Activated CD4-positive, alpha-beta T cell treated with anti-CD3 and anti-CD28 coated beads for 36 hours (primary cell): Measurements from ENCODE around the gene GUCY1B1. TPM values are rescaled to one million over a fixed set of nuclear protein-coding genes. Genes with fewer than 3 reads are reported as not detected.

Experiments used
- ATAC-seq: fragments of 200-7000 bp; cut with Tn5 transposase; one replicate; pipeline ENCODE4 v1.10.0; 2021; ENCODE audit warnings: mild to moderate bottlenecking, moderate library complexity
- CTCF ChIA-PET: fragments of 350-600 bp; sonication (Branson Sonifier 250); formaldehyde crosslinking; loops from one replicate; lab custom pipeline; 2021; ENCODE audit warnings: antibody characterized with exemption; lab: Charles Lee
- POLR2A ChIA-PET: fragments of 350-600 bp; sonication (Branson Sonifier 250); formaldehyde crosslinking; loops from one replicate; lab custom pipeline; 2021; ENCODE audit warnings: antibody characterized with exemption, inconsistent platforms; lab: Charles Lee
- DNase-seq: peaks from one replicate; pipeline ENCODE4 v3.0.0-alpha.2; 2020
- H3K27ac Mint-ChIP-seq: one replicate; pipeline ENCODE4 v1.8.0; 2021; ENCODE audit warnings: mixed read lengths
- H3K27me3 Mint-ChIP-seq: one replicate; pipeline ENCODE4 v1.8.0; 2021; ENCODE audit warnings: mixed read lengths
- H3K36me3 Mint-ChIP-seq: one replicate; pipeline ENCODE4 v1.8.0; 2021; ENCODE audit warnings: low read depth, mixed read lengths
- H3K4me1 Mint-ChIP-seq: one replicate; pipeline ENCODE4 v1.8.0; 2021; ENCODE audit warnings: mixed read lengths
- H3K4me3 Mint-ChIP-seq: one replicate; pipeline ENCODE4 v1.8.0; 2021; ENCODE audit warnings: mild to moderate bottlenecking, moderate library complexity, mixed read lengths
- H3K9me3 Mint-ChIP-seq: one replicate; pipeline ENCODE4 v1.8.0; 2021; ENCODE audit warnings: low read depth, mixed read lengths
- intact Hi-C, 2 experiments: fragments of 100-400 bp; cut with DNase I in 1 of 2; cut with micrococcal nuclease in 1 of 2; formaldehyde crosslinking; loops; one replicate each; pipeline versions ENCODE4 v1.14.2 to v1.15.1; 2022 to 2024; cut with DNase I, micrococcal nuclease
- total RNA-seq, 2 experiments: library from RNA; stranded (reverse); gene quantifications; one replicate each; pipeline ENCODE4 v1.2.3, GENCODE V29; 2021

Gene GUCY1B1
- total RNA-seq, 2 experiments from 2014 or later, result 0.37 to 0.63 TPM

DNA sequence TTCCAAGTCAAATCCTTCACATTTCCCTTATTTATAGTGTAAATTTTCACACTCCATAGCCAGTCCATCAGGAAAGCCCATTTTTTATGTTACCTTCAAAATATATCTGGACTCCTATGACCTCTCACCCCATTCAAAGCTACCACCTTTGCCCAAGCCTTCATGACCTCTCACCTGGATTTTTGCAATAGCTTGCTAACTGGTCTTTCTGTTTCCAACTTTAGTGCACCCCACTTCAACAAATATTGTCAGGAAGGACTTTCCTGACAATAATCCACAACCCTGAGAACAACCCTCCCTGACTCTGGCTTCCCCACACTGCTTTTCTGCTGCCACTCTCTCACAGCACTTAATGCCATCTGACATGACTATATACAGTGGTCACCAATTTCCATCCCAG lies 73.8 kb downstream of the GUCY1B1 start:
- no peak for ATAC-seq
- intact Hi-C loops, result no loop called here
- no peaks in the 10 kb centered on the region for H3K4me1 Mint-ChIP-seq

GRCh38 chr4:155837203-155837796 lies 78.5 kb downstream of the GUCY1B1 start:
- Mint-ChIP-seq H3K4me3 (no peak overlapping the region), H3K27ac (no peak overlapping the region), H3K4me1 (no peaks in the 10 kb centered on the region), H3K27me3 (peaks cover 7% of the 10 kb centered on the region), H3K9me3 (no peaks in the 10 kb centered on the region), H3K36me3 (no peaks in the 10 kb centered on the region)
- ChIA-PET CTCF (interaction anchor here (0.6 kb wide), 1 partner anchor 8 kb away, joined by 3 read pairs; no protein-coding TSS in a partner anchor), POLR2A (no interaction called here)
- ATAC-seq (no peak), DNase-seq (no peak)
- intact Hi-C loops, result no loop called here

More for the DNA sequence above, 73.8 kb downstream of the GUCY1B1 start:
- H3K36me3 Mint-ChIP-seq, result no peaks in the 10 kb centered on the region
- H3K27ac Mint-ChIP-seq, result no peak overlapping the region
- H3K4me3 Mint-ChIP-seq, result no peak overlapping the region
- CTCF ChIA-PET, result no interaction called here
- peaks cover 3% of the 10 kb centered on the region for H3K27me3 Mint-ChIP-seq
- POLR2A ChIA-PET, result no interaction called here
- H3K9me3 Mint-ChIP-seq, result no peaks in the 10 kb centered on the region
- no peak for DNase-seq

DNA sequence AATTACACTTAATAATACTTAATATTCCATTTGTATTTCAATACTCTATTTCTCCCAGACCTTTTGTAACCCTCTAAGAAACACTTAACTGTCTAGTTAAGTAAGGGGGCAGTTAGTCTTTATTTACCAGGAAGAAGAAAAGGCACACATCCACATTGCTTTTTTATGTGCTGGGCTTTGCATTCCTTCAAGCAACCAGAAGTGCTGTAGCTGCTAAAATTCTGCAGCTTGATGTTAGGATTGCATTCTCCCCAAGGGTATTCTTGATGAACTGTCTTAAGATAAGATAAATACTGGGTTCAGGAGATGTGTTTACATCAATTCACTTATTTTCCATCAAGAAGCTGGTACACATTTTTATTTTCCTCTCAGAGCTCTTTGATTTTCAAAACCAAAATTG lies 83.3 kb downstream of the GUCY1B1 start:
- Mint-ChIP-seq H3K27ac (no peak overlapping the region), H3K9me3 (no peaks in the 10 kb centered on the region), H3K4me1 (no peaks in the 10 kb centered on the region), H3K4me3 (no peak overlapping the region), H3K36me3 (no peaks in the 10 kb centered on the region), H3K27me3 (peaks cover 8% of the 10 kb centered on the region)
- ATAC-seq, result no peak
- POLR2A ChIA-PET, result no interaction called here
- DNase-seq, result no peak
- intact Hi-C loops, result no loop called here
- CTCF ChIA-PET, result no interaction called here

DNA sequence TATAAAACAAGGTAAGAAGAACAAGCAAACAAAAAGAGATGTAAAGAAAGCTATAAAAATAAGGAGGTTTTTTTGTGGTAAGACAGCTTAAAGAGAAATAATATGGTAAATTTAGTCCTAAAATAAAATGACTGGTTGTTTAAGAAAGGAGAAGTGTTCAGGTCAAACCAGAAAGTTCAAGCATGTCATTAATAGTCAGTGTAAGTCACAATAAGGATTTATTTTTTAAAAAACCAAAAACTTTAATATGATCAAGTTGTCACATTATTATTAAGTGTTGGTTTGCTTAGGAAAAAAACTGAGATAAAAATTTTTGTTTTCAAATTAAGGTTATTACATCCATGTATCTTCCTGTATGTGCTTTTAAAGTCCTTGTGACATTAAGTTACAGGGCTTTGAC lies 88.1 kb downstream of the GUCY1B1 start:
- CTCF ChIA-PET, result no interaction called here
- Mint-ChIP-seq H3K9me3 (no peaks in the 10 kb centered on the region), H3K36me3 (no peaks in the 10 kb centered on the region), H3K27ac (no peak overlapping the region), H3K4me3 (no peak overlapping the region), H3K27me3 (peaks cover 6% of the 10 kb centered on the region), H3K4me1 (no peaks in the 10 kb centered on the region)
- intact Hi-C loops, result no loop called here
- DNase-seq (no peak), ATAC-seq (no peak)
- POLR2A ChIA-PET, result no interaction called here

- Mint-ChIP-seq H3K36me3 (no peaks in the 10 kb centered on the region), H3K27me3 (peaks cover 3% of the 10 kb centered on the region), H3K4me1 (no peaks in the 10 kb centered on the region), H3K27ac (no peak overlapping the region), H3K9me3 (no peaks in the 10 kb centered on the region), H3K4me3 (no peak overlapping the region)
- DNase-seq (no peak), ATAC-seq (no peak)
- CTCF ChIA-PET, result no interaction called here
- POLR2A ChIA-PET, result no interaction called here
- intact Hi-C loops, result no loop called here
These were observed 90.2 kb downstream of the GUCY1B1 start for GRCh38 chr4:155849042-155849441.

DNA sequence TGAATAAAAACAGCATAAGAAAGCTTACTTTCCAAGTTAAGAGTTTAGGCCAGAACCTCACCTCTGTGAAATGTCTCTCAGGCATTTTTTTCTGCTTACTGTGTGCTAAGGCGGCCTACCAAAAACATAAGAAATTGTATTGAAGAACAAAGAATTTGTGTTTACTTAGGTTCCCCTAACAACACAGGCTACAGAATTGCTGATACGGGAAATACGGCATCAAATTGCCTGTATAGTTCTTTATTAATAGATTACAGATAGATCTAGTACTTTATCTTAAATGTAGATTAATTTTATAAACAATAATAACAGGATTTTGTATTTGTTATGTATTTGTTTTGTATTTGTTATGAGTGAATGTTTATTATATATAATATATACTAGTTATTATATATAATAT lies 94.4 kb downstream of the GUCY1B1 start:
- ChIA-PET CTCF (no interaction called here), POLR2A (no interaction called here)
- no peak overlapping the region for H3K4me3 Mint-ChIP-seq
- H3K4me1 Mint-ChIP-seq, result no peaks in the 10 kb centered on the region
- no peaks in the 10 kb centered on the region for H3K9me3 Mint-ChIP-seq
- H3K27me3 Mint-ChIP-seq, result peaks cover 15% of the 10 kb centered on the region
- H3K36me3 Mint-ChIP-seq, result no peaks in the 10 kb centered on the region
- ATAC-seq (no peak), DNase-seq (no peak)
- intact Hi-C loops, result no loop called here
- no peak overlapping the region for H3K27ac Mint-ChIP-seq

GRCh38 chr4:155854582-155855226 lies 95.9 kb downstream of the GUCY1B1 start:
- H3K4me1 Mint-ChIP-seq, result no peaks in the 10 kb centered on the region
- peaks cover 15% of the 10 kb centered on the region for H3K27me3 Mint-ChIP-seq
- H3K27ac Mint-ChIP-seq, result no peak overlapping the region
- ATAC-seq, result no peak
- POLR2A ChIA-PET, result no interaction called here
- H3K36me3 Mint-ChIP-seq, result no peaks in the 10 kb centered on the region
- no peak overlapping the region for H3K4me3 Mint-ChIP-seq
- CTCF ChIA-PET, result no interaction called here
- H3K9me3 Mint-ChIP-seq, result no peaks in the 10 kb centered on the region
- DNase-seq, result no peak
- intact Hi-C loops, result no loop called here

GRCh38 chr4:155855897-155856296 lies 97.1 kb downstream of the GUCY1B1 start:
- Mint-ChIP-seq H3K36me3 (no peaks in the 10 kb centered on the region), H3K4me3 (no peak overlapping the region), H3K4me1 (no peaks in the 10 kb centered on the region), H3K9me3 (no peaks in the 10 kb centered on the region), H3K27ac (no peak overlapping the region), H3K27me3 (peaks cover 13% of the 10 kb centered on the region)
- CTCF ChIA-PET, result no interaction called here
- ATAC-seq, result no peak
- intact Hi-C loops, result no loop called here
- DNase-seq, result no peak
- POLR2A ChIA-PET, result no interaction called here

Other genes starting within 250 kb of the GUCY1B1 start
- not detected for gene GUCY1A1, start 92.2 kb upstream of the GUCY1B1 start, total RNA-seq
- gene ASIC5, start 107.3 kb downstream of the GUCY1B1 start, total RNA-seq, result not detected
- gene TDO2, start 144.7 kb downstream of the GUCY1B1 start, total RNA-seq, result not detected
- 1 to 10 TPM; 2.6 to 3.0 TPM for gene CTSO, start 194.8 kb downstream of the GUCY1B1 start, total RNA-seq